ENCODE data around the gene COX19. TPM values are rescaled to one million over a fixed set of nuclear protein-coding genes. Genes with fewer than 3 reads are reported as not detected.
A peak's percentile ranks its signal among the peaks of the same experiment; 100 is the strongest.

Gene COX19
- total and polyA plus RNA-seq, 2 of the 13 experiments (the other 11 are each of a cell fraction or from before 2014, with no cell fraction given), result 11.5 to 21.7 TPM

DNA sequence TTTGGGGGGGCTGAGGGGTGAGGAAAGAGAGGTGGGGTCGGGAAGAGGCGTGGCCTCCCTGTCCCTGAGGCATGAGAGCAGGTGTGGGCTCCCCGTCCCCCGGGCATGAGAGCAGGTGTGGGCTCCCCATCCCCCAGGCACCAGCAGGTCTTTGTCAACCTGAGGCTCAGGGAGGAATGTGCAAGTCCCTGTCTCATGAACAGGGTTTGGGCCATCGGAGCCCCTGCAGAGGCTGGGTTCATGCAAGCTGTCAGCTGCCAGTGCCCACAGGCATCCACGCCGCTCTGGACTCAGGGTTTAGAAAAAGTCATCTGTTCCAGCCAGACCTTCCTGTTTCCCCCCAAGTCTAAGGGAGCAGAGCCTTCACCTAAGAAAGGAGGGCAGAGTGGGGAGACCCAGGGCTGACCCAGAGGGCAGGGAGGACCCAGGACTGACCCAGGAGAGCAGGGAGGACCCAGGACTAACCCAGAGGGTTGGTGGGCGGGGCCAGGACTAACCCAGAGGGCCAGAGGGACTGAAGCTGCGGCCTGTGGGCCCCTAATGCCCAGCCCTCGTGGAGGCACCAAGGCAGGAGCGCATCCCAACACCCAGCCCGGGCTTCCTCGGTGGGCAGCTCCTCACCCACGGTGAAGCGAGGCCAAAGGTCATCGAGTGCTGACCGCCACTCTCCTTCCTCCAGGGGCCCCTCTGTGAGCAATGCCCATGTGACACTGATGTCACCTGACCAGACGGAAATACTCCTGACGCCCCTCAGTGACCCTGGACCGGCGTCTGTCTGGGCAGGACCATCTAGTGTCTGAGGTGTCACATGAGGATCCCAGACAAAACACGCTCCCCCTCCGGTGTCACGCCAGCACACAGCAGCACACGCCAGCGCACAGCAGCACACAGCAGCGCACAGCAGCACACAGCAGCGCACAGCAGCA lies 40.1 kb upstream of the COX19 start (continued):
- TF ChIP-seq, protein P1, sequence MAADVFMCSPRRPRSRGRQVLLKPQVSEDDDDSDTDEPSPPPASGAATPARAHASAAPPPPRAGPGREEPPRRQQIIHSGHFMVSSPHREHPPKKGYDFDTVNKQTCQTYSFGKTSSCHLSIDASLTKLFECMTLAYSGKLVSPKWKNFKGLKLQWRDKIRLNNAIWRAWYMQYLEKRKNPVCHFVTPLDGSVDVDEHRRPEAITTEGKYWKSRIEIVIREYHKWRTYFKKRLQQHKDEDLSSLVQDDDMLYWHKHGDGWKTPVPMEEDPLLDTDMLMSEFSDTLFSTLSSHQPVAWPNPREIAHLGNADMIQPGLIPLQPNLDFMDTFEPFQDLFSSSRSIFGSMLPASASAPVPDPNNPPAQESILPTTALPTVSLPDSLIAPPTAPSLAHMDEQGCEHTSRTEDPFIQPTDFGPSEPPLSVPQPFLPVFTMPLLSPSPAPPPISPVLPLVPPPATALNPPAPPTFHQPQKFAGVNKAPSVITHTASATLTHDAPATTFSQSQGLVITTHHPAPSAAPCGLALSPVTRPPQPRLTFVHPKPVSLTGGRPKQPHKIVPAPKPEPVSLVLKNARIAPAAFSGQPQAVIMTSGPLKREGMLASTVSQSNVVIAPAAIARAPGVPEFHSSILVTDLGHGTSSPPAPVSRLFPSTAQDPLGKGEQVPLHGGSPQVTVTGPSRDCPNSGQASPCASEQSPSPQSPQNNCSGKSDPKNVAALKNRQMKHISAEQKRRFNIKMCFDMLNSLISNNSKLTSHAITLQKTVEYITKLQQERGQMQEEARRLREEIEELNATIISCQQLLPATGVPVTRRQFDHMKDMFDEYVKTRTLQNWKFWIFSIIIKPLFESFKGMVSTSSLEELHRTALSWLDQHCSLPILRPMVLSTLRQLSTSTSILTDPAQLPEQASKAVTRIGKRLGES (CRISPR knock-in tag; IDR thresholded peaks at IDR 0.05; ENCODE audit: borderline replicate concordance), result no peak
- TF ChIP-seq, protein P2, sequence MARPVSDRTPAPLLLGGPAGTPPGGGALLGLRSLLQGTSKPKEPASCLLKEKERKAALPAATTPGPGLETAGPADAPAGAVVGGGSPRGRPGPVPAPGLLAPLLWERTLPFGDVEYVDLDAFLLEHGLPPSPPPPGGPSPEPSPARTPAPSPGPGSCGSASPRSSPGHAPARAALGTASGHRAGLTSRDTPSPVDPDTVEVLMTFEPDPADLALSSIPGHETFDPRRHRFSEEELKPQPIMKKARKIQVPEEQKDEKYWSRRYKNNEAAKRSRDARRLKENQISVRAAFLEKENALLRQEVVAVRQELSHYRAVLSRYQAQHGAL (CRISPR knock-in tag; IDR thresholded peaks at IDR 0.05; ENCODE audit: not compliant biosample characterization), result no peak
- TF ChIP-seq ZNF205 (CRISPR knock-in tag; IDR thresholded peaks at IDR 0.05) (no peak), ZNF776 (CRISPR knock-in tag; IDR thresholded peaks at IDR 0.05) (no peak), PCBP2 (optimal IDR thresholded peaks at IDR 0.05; ENCODE audit: low read depth, low read length, poor library complexity, severe bottlenecking) (no peak), ESRRA (CRISPR knock-in tag; IDR thresholded peaks at IDR 0.05; ENCODE audit: low read depth) (no peak), PRPF4 (IDR thresholded peaks at IDR 0.05; ENCODE audit: low read depth, low read length, poor library complexity, severe bottlenecking) (no peak), ZNF7 (CRISPR knock-in tag; IDR thresholded peaks at IDR 0.05) (no peak), ZFP62 (CRISPR knock-in tag; IDR thresholded peaks at IDR 0.05) (no peak), PAWR (CRISPR knock-in tag; IDR thresholded peaks at IDR 0.05; ENCODE audit: borderline replicate concordance) (no peak), ELF3 (CRISPR knock-in tag; IDR thresholded peaks at IDR 0.05) (peak; percentile 28; the same call in 1 of the 2 replicates), STAT5B (CRISPR knock-in tag; IDR thresholded peaks at IDR 0.05) (no peak)
- TF ChIP-seq, protein P3, sequence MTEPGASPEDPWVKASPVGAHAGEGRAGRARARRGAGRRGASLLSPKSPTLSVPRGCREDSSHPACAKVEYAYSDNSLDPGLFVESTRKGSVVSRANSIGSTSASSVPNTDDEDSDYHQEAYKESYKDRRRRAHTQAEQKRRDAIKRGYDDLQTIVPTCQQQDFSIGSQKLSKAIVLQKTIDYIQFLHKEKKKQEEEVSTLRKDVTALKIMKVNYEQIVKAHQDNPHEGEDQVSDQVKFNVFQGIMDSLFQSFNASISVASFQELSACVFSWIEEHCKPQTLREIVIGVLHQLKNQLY (CRISPR knock-in tag; IDR thresholded peaks at IDR 0.05), result no peak
- TF ChIP-seq, protein P4, sequence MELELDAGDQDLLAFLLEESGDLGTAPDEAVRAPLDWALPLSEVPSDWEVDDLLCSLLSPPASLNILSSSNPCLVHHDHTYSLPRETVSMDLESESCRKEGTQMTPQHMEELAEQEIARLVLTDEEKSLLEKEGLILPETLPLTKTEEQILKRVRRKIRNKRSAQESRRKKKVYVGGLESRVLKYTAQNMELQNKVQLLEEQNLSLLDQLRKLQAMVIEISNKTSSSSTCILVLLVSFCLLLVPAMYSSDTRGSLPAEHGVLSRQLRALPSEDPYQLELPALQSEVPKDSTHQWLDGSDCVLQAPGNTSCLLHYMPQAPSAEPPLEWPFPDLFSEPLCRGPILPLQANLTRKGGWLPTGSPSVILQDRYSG (CRISPR knock-in tag; IDR thresholded peaks at IDR 0.05), result no peak
- TF ChIP-seq, protein P5, sequence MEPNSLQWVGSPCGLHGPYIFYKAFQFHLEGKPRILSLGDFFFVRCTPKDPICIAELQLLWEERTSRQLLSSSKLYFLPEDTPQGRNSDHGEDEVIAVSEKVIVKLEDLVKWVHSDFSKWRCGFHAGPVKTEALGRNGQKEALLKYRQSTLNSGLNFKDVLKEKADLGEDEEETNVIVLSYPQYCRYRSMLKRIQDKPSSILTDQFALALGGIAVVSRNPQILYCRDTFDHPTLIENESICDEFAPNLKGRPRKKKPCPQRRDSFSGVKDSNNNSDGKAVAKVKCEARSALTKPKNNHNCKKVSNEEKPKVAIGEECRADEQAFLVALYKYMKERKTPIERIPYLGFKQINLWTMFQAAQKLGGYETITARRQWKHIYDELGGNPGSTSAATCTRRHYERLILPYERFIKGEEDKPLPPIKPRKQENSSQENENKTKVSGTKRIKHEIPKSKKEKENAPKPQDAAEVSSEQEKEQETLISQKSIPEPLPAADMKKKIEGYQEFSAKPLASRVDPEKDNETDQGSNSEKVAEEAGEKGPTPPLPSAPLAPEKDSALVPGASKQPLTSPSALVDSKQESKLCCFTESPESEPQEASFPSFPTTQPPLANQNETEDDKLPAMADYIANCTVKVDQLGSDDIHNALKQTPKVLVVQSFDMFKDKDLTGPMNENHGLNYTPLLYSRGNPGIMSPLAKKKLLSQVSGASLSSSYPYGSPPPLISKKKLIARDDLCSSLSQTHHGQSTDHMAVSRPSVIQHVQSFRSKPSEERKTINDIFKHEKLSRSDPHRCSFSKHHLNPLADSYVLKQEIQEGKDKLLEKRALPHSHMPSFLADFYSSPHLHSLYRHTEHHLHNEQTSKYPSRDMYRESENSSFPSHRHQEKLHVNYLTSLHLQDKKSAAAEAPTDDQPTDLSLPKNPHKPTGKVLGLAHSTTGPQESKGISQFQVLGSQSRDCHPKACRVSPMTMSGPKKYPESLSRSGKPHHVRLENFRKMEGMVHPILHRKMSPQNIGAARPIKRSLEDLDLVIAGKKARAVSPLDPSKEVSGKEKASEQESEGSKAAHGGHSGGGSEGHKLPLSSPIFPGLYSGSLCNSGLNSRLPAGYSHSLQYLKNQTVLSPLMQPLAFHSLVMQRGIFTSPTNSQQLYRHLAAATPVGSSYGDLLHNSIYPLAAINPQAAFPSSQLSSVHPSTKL (CRISPR knock-in tag; IDR thresholded peaks at IDR 0.05), result no peak
- TF ChIP-seq, protein P6, sequence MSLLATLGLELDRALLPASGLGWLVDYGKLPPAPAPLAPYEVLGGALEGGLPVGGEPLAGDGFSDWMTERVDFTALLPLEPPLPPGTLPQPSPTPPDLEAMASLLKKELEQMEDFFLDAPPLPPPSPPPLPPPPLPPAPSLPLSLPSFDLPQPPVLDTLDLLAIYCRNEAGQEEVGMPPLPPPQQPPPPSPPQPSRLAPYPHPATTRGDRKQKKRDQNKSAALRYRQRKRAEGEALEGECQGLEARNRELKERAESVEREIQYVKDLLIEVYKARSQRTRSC (CRISPR knock-in tag; IDR thresholded peaks at IDR 0.05; ENCODE audit: low read depth), result no peak
- TF ChIP-seq, protein P7, sequence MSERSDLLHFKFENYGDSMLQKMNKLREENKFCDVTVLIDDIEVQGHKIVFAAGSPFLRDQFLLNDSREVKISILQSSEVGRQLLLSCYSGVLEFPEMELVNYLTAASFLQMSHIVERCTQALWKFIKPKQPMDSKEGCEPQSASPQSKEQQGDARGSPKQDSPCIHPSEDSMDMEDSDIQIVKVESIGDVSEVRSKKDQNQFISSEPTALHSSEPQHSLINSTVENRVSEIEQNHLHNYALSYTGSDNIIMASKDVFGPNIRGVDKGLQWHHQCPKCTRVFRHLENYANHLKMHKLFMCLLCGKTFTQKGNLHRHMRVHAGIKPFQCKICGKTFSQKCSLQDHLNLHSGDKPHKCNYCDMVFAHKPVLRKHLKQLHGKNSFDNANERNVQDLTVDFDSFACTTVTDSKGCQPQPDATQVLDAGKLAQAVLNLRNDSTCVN (CRISPR knock-in tag; IDR thresholded peaks at IDR 0.05; ENCODE audit: borderline replicate concordance), result no peak
